HCT116 (cell line): ENCODE data around the gene ORM1. TPM values are rescaled to one million over a fixed set of nuclear protein-coding genes. Genes with fewer than 3 reads are reported as not detected.

Experiments
- CTCF ChIP-seq, 3 experiments: fragments of 200-600 bp in 1 of 3; sonication (generic) in 1 of 3; IDR thresholded peaks in 2 of 3; conservative IDR thresholded peaks in 1 of 3; 2 replicates each; pipeline ENCODE4 v1.5.1; 2012 to 2017; ENCODE audit warnings: low read depth in 2 of 3, low read length in 2 of 3, antibody characterized with exemption in 1 of 3, borderline replicate concordance in 1 of 3, control low read depth in 1 of 3, mild to moderate bottlenecking in 1 of 3, mixed read lengths in 1 of 3, mixed run types in 1 of 3, moderate library complexity in 1 of 3; ENCODE audit not compliant: insufficient read depth in 1 of 3
- FOSL1 ChIP-seq: IDR thresholded peaks from 2 replicates; pipeline ENCODE4 v1.6.1; 2012; ENCODE audit warnings: low read depth
- JUND ChIP-seq: IDR thresholded peaks from 2 replicates; pipeline ENCODE4 v1.6.1; 2012
- POLR2A ChIP-seq: IDR thresholded peaks from 2 replicates; pipeline ENCODE4 v1.7.0; 2011; ENCODE audit warnings: borderline replicate concordance; ENCODE audit not compliant: insufficient read depth, insufficient read length; ENCODE audit errors: extremely low read depth
- SIN3A ChIP-seq: IDR thresholded peaks from 2 replicates; pipeline ENCODE4 v1.6.1; 2012; ENCODE audit warnings: low read depth
- SP1 ChIP-seq: IDR thresholded peaks from 2 replicates; pipeline ENCODE4 v1.6.1; 2012; ENCODE audit warnings: low read depth
- ZBTB33 ChIP-seq: IDR thresholded peaks from 2 replicates; pipeline ENCODE4 v1.6.1; 2011; ENCODE audit warnings: mild to moderate bottlenecking, low read length, moderate library complexity; ENCODE audit not compliant: insufficient replicate concordance; ENCODE audit errors: extremely low read depth
- ZNF274 ChIP-seq: fragments of 200-500 bp; sonication (Bioruptor generic); IDR thresholded peaks from 2 replicates; pipeline ENCODE4 v1.6.1; 2014; ENCODE audit warnings: mild to moderate bottlenecking, low read depth, low read length, inconsistent platforms
- total RNA-seq: library from RNA; stranded (reverse); gene quantifications from one replicate; pipeline ENCODE4 v1.2.1, GENCODE V29; 2021; ENCODE audit not compliant: unreplicated experiment

ORM1 gene
- total RNA-seq, 1 experiment from 2014 or later = 5.6 TPM

GRCh38 chr9:114369216-114370130 lies 46.6 kb downstream of the ORM1 start (continued):
- TF ChIP-seq CTCF (IDR thresholded peaks at IDR 0.05 in 2 of 3, conservative IDR thresholded peaks at IDR 0.05 in 1 of 3; ENCODE audit: borderline replicate concordance in 1 of 3, insufficient read depth in 1 of 3, low read depth in 2 of 3, low read length in 2 of 3) (no peak), FOSL1 (no peak), JUND (no peak), ZNF274 (no peak), POLR2A (no peak), SP1 (no peak), SIN3A (no peak), ZBTB33 (no peak)
- TF ChIP-seq, all 23 proteins: peak for 0
